GM23248 (cell line): ENCODE data around the gene SAMD15. TPM values are rescaled to one million over a fixed set of nuclear protein-coding genes. Genes with fewer than 3 reads are reported as not detected.

ENCODE experiments used
- DNase-seq: peaks from one replicate; pipeline ENCODE4 v3.0.0-alpha.2; 2015
- H2AFZ ChIP-seq: fragments of 200-600 bp; sonication (generic); 2 replicates; pipeline ENCODE4 v1.6.1; 2016; ENCODE audit warnings: antibody characterized with exemption
- H3F3A ChIP-seq: fragments of 200-600 bp; sonication (generic); 2 replicates; pipeline ENCODE4 v1.6.1; 2016; ENCODE audit warnings: mild to moderate bottlenecking, antibody characterized with exemption, mixed run types; ENCODE audit not compliant: insufficient read depth
- H3K27ac ChIP-seq: fragments of 200-600 bp; sonication (generic); 2 replicates; pipeline ENCODE4 v1.5.1; 2016; ENCODE audit warnings: mild to moderate bottlenecking
- H3K27me3 ChIP-seq: fragments of 200-600 bp; sonication (generic); replicated peaks from 2 replicates; pipeline ENCODE4 v1.6.1; 2016; ENCODE audit warnings: mild to moderate bottlenecking; ENCODE audit not compliant: insufficient read depth
- H3K36me3 ChIP-seq: fragments of 200-600 bp; sonication (generic); 2 replicates; pipeline ENCODE4 v1.6.1; 2016; ENCODE audit warnings: low read depth, mild to moderate bottlenecking
- H3K4me1 ChIP-seq: fragments of 200-600 bp; sonication (generic); 2 replicates; pipeline ENCODE4 v1.6.1; 2016; ENCODE audit warnings: mild to moderate bottlenecking; ENCODE audit not compliant: insufficient read depth
- H3K4me2 ChIP-seq: fragments of 200-600 bp; sonication (generic); one replicate; pipeline ENCODE4 v1.6.1; 2016; ENCODE audit warnings: mild to moderate bottlenecking; ENCODE audit not compliant: unreplicated experiment
- H3K4me3 ChIP-seq: fragments of 200-600 bp; sonication (generic); 2 replicates; pipeline ENCODE4 v1.5.1; 2016; ENCODE audit warnings: mild to moderate bottlenecking
- H3K79me2 ChIP-seq: fragments of 200-600 bp; sonication (generic); 2 replicates; pipeline ENCODE4 v1.6.1; 2016; ENCODE audit warnings: mild to moderate bottlenecking; ENCODE audit not compliant: insufficient read depth
- H3K9ac ChIP-seq: fragments of 200-600 bp; sonication (generic); 2 replicates; pipeline ENCODE4 v1.6.1; 2016; ENCODE audit warnings: mild to moderate bottlenecking
- H3K9me2 ChIP-seq: fragments of 200-600 bp; sonication (generic); 2 replicates; pipeline ENCODE4 v1.6.1; 2016; ENCODE audit warnings: mixed run types, mild to moderate bottlenecking, moderate library complexity; ENCODE audit not compliant: insufficient read depth
- H3K9me3 ChIP-seq: fragments of 200-600 bp; sonication (generic); one replicate; pipeline ENCODE4 v1.6.1; 2017; ENCODE audit warnings: low read depth
- H4K20me1 ChIP-seq: fragments of 200-600 bp; sonication (generic); 2 replicates; pipeline ENCODE4 v1.6.0; 2016; ENCODE audit not compliant: insufficient read depth
- EZH2 ChIP-seq: fragments of 200-600 bp; sonication (generic); IDR thresholded peaks from 2 replicates; pipeline ENCODE4 v1.6.1; 2018; ENCODE audit warnings: antibody characterized with exemption, mild to moderate bottlenecking; ENCODE audit not compliant: insufficient read depth, poor library complexity, severe bottlenecking
- EZH2phosphoT487 ChIP-seq: fragments of 200-600 bp; sonication (generic); IDR thresholded peaks from 2 replicates; pipeline ENCODE4 v1.6.1; 2018; ENCODE audit warnings: antibody characterized with exemption, moderate library complexity, mild to moderate bottlenecking, low read depth; ENCODE audit not compliant: insufficient read depth
- WGBS, 2 experiments: methylation state at CpG; one replicate each; pipeline ENCODE4 v1.1.6; 2015 to 2017; ENCODE audit warnings: low lambda C conversion rate in 2 of 2, low coverage in 1 of 2; ENCODE audit errors: missing lambda C conversion rate in 2 of 2; 5-methylcytosine and 5-hydroxymethylcytosine counted together
- in situ Hi-C: fragments of 300-500 bp; cut with MboI; formaldehyde crosslinking; loops from 2 replicates; pipeline ENCODE4 v1.15.0; 2020
- polyA plus RNA-seq: library from polyadenylated mRNA; unstranded; fragments of >200 nt; fragmentation: Nextera tagmentation; extraction: Ambion mirVana; gene quantifications from 2 replicates; pipeline ENCODE4 v1.2.1, GENCODE V29; 2016
- total RNA-seq: library from RNA; depleted of rRNA; stranded (reverse); fragments of >200 nt; shearing (Covaris generic); gene quantifications from 2 replicates; pipeline ENCODE4 v1.2.3, GENCODE V29; 2014; rRNA removed

The SAMD15 gene
- total and polyA plus RNA-seq, 2 experiments from 2014 or later: 0.95 to 1.4 TPM

DNA sequence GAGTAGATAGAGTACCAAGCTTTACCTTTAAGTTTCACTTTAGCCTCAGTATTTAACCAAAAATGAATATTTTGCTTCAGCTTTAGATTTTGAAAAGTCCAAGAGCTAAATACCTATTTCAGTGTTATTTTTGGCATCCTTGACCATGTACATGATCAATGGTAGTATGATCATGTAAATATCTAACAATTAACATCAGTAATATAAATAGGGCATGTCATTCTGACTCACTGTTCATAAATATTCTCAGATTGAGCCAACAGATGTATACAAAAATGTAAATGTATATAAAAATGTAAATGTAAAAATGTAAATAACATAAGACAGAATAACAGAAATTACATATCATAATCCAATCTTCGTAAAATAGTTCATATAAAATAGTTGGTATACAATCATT, 61.4 kb downstream of the SAMD15 start:
- Histone ChIP-seq H3K4me3 (no peak overlapping the region), H3K9ac (no peak overlapping the region), H3K9me3 (no peaks in the 10 kb centered on the region), H3K79me2 (no peaks in the 10 kb centered on the region), H3K9me2 (no peaks in the 10 kb centered on the region), H3K27me3 (no peaks in the 10 kb centered on the region), H2AFZ (no peak overlapping the region), H4K20me1 (no peaks in the 10 kb centered on the region), H3K36me3 (peaks cover 44% of the 10 kb centered on the region), H3K4me1 (no peaks in the 10 kb centered on the region), H3K27ac (no peak overlapping the region), H3F3A (no peaks in the 10 kb centered on the region), H3K4me2 (no peak overlapping the region)
- in situ Hi-C loops: no loop called here
- 92 to 95% methylated on average over 1 of the region's 1 CpG for WGBS, 2 experiments
- TF ChIP-seq EZH2 (no peak), EZH2phosphoT487 (no peak)
- DNase-seq: no peak

DNA sequence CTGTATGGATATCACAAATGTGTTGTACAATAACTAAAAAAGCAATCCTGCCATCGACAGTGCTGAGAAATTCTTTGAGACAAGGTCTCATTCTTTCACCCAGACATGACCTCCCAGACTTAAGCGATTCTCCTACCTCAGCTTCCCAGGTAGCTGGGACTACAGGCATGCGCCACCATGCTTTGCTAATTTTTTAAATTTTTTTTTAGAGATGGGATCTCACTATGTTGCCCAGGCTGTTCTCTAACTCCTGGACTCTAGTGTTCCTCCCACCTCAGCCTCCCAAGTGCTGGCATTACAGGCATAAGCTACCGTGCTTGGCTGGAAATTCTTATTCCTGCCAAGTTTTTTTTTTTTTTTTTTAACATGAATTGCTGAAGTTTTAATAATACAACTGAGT, 62.7 kb downstream of the SAMD15 start:
- Histone ChIP-seq H3K27ac (no peak overlapping the region), H3K36me3 (peaks cover 38% of the 10 kb centered on the region), H3K4me1 (no peaks in the 10 kb centered on the region), H3F3A (no peaks in the 10 kb centered on the region), H3K9me2 (no peaks in the 10 kb centered on the region), H3K79me2 (no peaks in the 10 kb centered on the region), H3K27me3 (no peaks in the 10 kb centered on the region), H2AFZ (no peak overlapping the region), H3K4me2 (no peak overlapping the region), H3K9me3 (no peaks in the 10 kb centered on the region), H3K9ac (no peak overlapping the region), H4K20me1 (no peaks in the 10 kb centered on the region), H3K4me3 (no peak overlapping the region)
- no peak for DNase-seq
- TF ChIP-seq EZH2phosphoT487 (no peak), EZH2 (no peak)
- in situ Hi-C loops: no loop called here
- WGBS, 2 experiments: 88 to 90% methylated on average over 4 of the region's 4 CpGs

Other genes starting within 250 kb of the SAMD15 start
- not detected in 2 replicates for gene ZDHHC22, start 235.6 kb upstream of the SAMD15 start, total RNA-seq
- not detected in 2 replicates for gene ZDHHC22, start 235.6 kb upstream of the SAMD15 start, polyA plus RNA-seq
- not detected in 2 replicates for gene TMEM63C, start 195.6 kb upstream of the SAMD15 start, total RNA-seq
- not detected in 2 replicates for gene TMEM63C, start 195.6 kb upstream of the SAMD15 start, polyA plus RNA-seq
- gene NGB, start 106.2 kb upstream of the SAMD15 start, total RNA-seq: not detected in 2 replicates
- gene NGB, start 106.2 kb upstream of the SAMD15 start, polyA plus RNA-seq: not detected in 2 replicates
- gene POMT2, start 56.5 kb upstream of the SAMD15 start, total RNA-seq: 21.0 and 28.3 TPM in 2 replicates
- gene POMT2, start 56.5 kb upstream of the SAMD15 start, polyA plus RNA-seq: 18.0 and 20.7 TPM in 2 replicates
- 26.1 and 26.2 TPM in 2 replicates for gene GSTZ1, start 56.3 kb upstream of the SAMD15 start, total RNA-seq
- 9.7 and 14.9 TPM in 2 replicates for gene GSTZ1, start 56.3 kb upstream of the SAMD15 start, polyA plus RNA-seq
- gene TMED8, start 285 bp upstream of the SAMD15 start, total RNA-seq: 7.5 and 7.7 TPM in 2 replicates
- 3.1 and 3.2 TPM in 2 replicates for gene TMED8, start 285 bp upstream of the SAMD15 start, polyA plus RNA-seq
- not detected in 2 replicates for gene NOXRED1, start 46.1 kb downstream of the SAMD15 start, total RNA-seq
- gene NOXRED1, start 46.1 kb downstream of the SAMD15 start, polyA plus RNA-seq: 0.10 and 0.31 TPM in 2 replicates
- 25.0 and 59.8 TPM in 2 replicates for gene VIPAS39, start 80.2 kb downstream of the SAMD15 start, total RNA-seq
- gene VIPAS39, start 80.2 kb downstream of the SAMD15 start, polyA plus RNA-seq: 14.9 TPM in 2 replicates
- gene AHSA1, start 80.7 kb downstream of the SAMD15 start, total RNA-seq: 122 and 137 TPM in 2 replicates
- gene AHSA1, start 80.7 kb downstream of the SAMD15 start, polyA plus RNA-seq: 130 TPM in 2 replicates
- gene ISM2, start 121.4 kb downstream of the SAMD15 start, total RNA-seq: 2.6 TPM in 1 of 2 replicates, not detected in the other
- gene ISM2, start 121.4 kb downstream of the SAMD15 start, polyA plus RNA-seq: 0.11 TPM in 1 of 2 replicates, not detected in the other
- 45.6 and 50.2 TPM in 2 replicates for gene SPTLC2, start 239.3 kb downstream of the SAMD15 start, total RNA-seq
- gene SPTLC2, start 239.3 kb downstream of the SAMD15 start, polyA plus RNA-seq: 38.1 and 44.7 TPM in 2 replicates